Measurements from ENCODE around the gene KRT17. TPM values are rescaled to one million over a fixed set of nuclear protein-coding genes. Genes with fewer than 3 reads are reported as not detected.

The KRT17 gene
- total RNA-seq, 1 donor from 2014 or later, result not detected

GRCh38 chr17:41595585-41595984, 28.8 kb downstream of the KRT17 start:
- no peak overlapping the region for H3K27ac Mint-ChIP-seq (ENCODE audit: unreplicated experiment)

GRCh38 chr17:41594363-41594915, 29.9 kb downstream of the KRT17 start:
- Mint-ChIP-seq H3K4me3 (no peak overlapping the region), H3K36me3 (ENCODE audit: low read depth) (no peaks in the 10 kb centered on the region), H3K9me3 (no peaks in the 10 kb centered on the region), H3K4me1 (no peaks in the 10 kb centered on the region), H3K27me3 (ENCODE audit: low read depth) (peaks cover 27% of the 10 kb centered on the region), H3K27ac (ENCODE audit: unreplicated experiment) (no peak overlapping the region)
- TF ChIP-seq CTCF (conservative IDR thresholded peaks at IDR 0.05), result no peak
- no peak for DNase-seq (ENCODE audit: low read depth, low spot score)

More at GRCh38 chr17:41595585-41595984, 28.8 kb downstream of the KRT17 start:
- no peaks in the 10 kb centered on the region for H3K4me1 Mint-ChIP-seq
- H3K36me3 Mint-ChIP-seq (ENCODE audit: low read depth), result no peaks in the 10 kb centered on the region
- no peak for TF ChIP-seq CTCF (conservative IDR thresholded peaks at IDR 0.05)
- no peaks in the 10 kb centered on the region for H3K9me3 Mint-ChIP-seq
- no peak overlapping the region for H3K4me3 Mint-ChIP-seq
- no peak for DNase-seq (ENCODE audit: low read depth, low spot score)
- H3K27me3 Mint-ChIP-seq (ENCODE audit: low read depth), result peaks cover 27% of the 10 kb centered on the region

DNA sequence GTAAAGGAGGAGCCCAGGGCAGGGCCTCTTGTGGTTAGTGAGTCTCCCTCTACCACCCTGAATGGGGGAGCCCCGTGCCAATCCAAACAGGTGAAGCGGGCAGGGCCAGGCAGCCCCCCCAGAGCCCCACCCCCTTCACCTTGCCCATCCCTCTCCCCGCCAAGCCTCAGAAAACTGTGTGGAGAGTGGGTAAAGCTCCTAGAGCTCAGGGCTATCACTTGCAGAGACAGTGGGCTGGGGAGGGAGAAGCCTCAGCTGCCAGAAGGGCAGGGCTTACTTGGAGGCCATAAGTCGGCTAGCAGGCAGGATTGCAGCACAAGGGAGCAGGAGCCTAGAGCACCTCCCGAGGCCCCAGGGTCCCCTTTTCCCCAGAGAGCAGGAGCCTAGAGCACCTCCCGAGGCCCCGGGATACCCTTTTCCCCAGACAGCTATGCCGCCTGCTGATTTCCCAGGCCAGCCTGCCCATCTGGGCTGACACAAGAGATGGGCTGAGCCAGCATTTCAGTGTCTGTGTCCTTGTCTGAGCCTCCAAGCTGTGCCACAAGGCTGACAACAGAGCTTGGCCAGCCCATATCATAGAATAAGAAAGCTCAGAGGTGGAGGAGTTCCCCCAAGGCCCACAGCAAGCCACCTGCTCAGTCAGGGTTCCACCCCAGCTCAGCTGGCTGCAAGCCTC, 30.9 kb downstream of the KRT17 start:
- Mint-ChIP-seq H3K27ac (ENCODE audit: unreplicated experiment) (no peak overlapping the region), H3K36me3 (ENCODE audit: low read depth) (no peaks in the 10 kb centered on the region), H3K4me3 (no peak overlapping the region), H3K4me1 (no peaks in the 10 kb centered on the region), H3K27me3 (ENCODE audit: low read depth) (peaks cover 27% of the 10 kb centered on the region), H3K9me3 (no peaks in the 10 kb centered on the region)
- DNase-seq (ENCODE audit: low read depth, low spot score), result no peak
- TF ChIP-seq CTCF (conservative IDR thresholded peaks at IDR 0.05), result no peak

GRCh38 chr17:41592601-41593305, 31.6 kb downstream of the KRT17 start:
- Mint-ChIP-seq H3K36me3 (ENCODE audit: low read depth) (no peaks in the 10 kb centered on the region), H3K4me1 (no peaks in the 10 kb centered on the region), H3K27me3 (ENCODE audit: low read depth) (peaks cover 27% of the 10 kb centered on the region), H3K4me3 (no peak overlapping the region), H3K9me3 (no peaks in the 10 kb centered on the region), H3K27ac (ENCODE audit: unreplicated experiment) (no peak overlapping the region)
- DNase-seq (ENCODE audit: low read depth, low spot score), result no peak
- no peak for TF ChIP-seq CTCF (conservative IDR thresholded peaks at IDR 0.05)

GRCh38 chr17:41589301-41589700, 35.1 kb downstream of the KRT17 start:
- no peaks in the 10 kb centered on the region for H3K36me3 Mint-ChIP-seq (ENCODE audit: low read depth)
- no peak overlapping the region for H3K4me3 Mint-ChIP-seq
- no peaks in the 10 kb centered on the region for H3K4me1 Mint-ChIP-seq
- no peak for TF ChIP-seq CTCF (conservative IDR thresholded peaks at IDR 0.05)
- no peaks in the 10 kb centered on the region for H3K9me3 Mint-ChIP-seq
- H3K27me3 Mint-ChIP-seq (ENCODE audit: low read depth), result peaks cover 9% of the 10 kb centered on the region
- no peak for DNase-seq (ENCODE audit: low read depth, low spot score)
- no peak overlapping the region for H3K27ac Mint-ChIP-seq (ENCODE audit: unreplicated experiment)

Measured in neural crest cell (in vitro differentiated cells).